H1 (cell line): ENCODE measurements around the gene MIEN1.

Experiments
- CREB1 ChIP-seq: IDR thresholded peaks from 2 replicates; pipeline ENCODE4 v1.6.1; 2012; ENCODE audit warnings: inconsistent platforms
- EP300 ChIP-seq, 2 experiments: IDR thresholded peaks; 1 replicate in 1 of 2; 2 replicates in 1 of 2; pipeline ENCODE4 v1.6.1; 2011 to 2012; ENCODE audit warnings: low read depth in 2 of 2, low read length in 2 of 2, mild to moderate bottlenecking in 2 of 2, borderline replicate concordance in 1 of 2, inconsistent platforms in 1 of 2, moderate library complexity in 1 of 2
- NRF1 ChIP-seq: IDR thresholded peaks from 2 replicates; pipeline ENCODE4 v1.6.1; 2011; ENCODE audit warnings: mild to moderate bottlenecking, low read depth, low read length, improper control_type of control experiment
- POLR2A ChIP-seq, 2 experiments: IDR thresholded peaks; 1 replicate in 1 of 2; 2 replicates in 1 of 2; pipeline ENCODE4 v1.6.1; 2011; ENCODE audit warnings: low read depth in 2 of 2, low read length in 2 of 2, mild to moderate bottlenecking in 2 of 2; ENCODE audit errors: control extremely low read depth in 1 of 2
- POLR2AphosphoS5 ChIP-seq: IDR thresholded peaks from 2 replicates; pipeline ENCODE4 v1.6.1; 2011; ENCODE audit warnings: low read depth, low read length
- RNF2 ChIP-seq: fragments of 200-900, 300-1000 bp; sonication (generic); IDR thresholded peaks from 2 replicates; pipeline ENCODE4 v1.7.1; 2016; ENCODE audit warnings: borderline replicate concordance, low read depth, mild to moderate bottlenecking, antibody characterized with exemption, low read length; ENCODE audit not compliant: poor library complexity, severe bottlenecking; ENCODE audit errors: missing control alignments
- SUZ12 ChIP-seq: fragments of 200-600 bp; sonication (generic); IDR thresholded peaks from 2 replicates; pipeline ENCODE4 v1.6.1; 2012; ENCODE audit warnings: mild to moderate bottlenecking, inconsistent platforms, low read length, moderate library complexity, mixed read lengths
- TAF1 ChIP-seq: IDR thresholded peaks from 2 replicates; pipeline ENCODE4 v1.6.1; 2011; ENCODE audit warnings: mild to moderate bottlenecking, low read depth, low read length
- YY1 ChIP-seq: IDR thresholded peaks from 2 replicates; pipeline ENCODE4 v1.6.1; 2011; ENCODE audit warnings: low read depth, mild to moderate bottlenecking, low read length
- TF ChIP-seq, protein P1 (sequence below): IDR thresholded peaks from 2 replicates; pipeline ENCODE4 v1.6.1; 2012; ENCODE audit warnings: low read length, inconsistent platforms
- TF ChIP-seq, protein P2 (sequence below), 3 experiments: IDR thresholded peaks; 1 replicate in 2 of 3; 2 replicates in 1 of 3; pipeline versions ENCODE4 v1.5.1 to v1.6.1; 2011; ENCODE audit warnings: low read length in 3 of 3, mild to moderate bottlenecking in 3 of 3, inconsistent platforms in 2 of 3, low read depth in 1 of 3, moderate library complexity in 1 of 3; ENCODE audit not compliant: insufficient read depth in 1 of 3; ENCODE audit errors: control extremely low read depth in 1 of 3
- TF ChIP-seq, protein P3 (sequence below): IDR thresholded peaks from 2 replicates; pipeline ENCODE4 v1.6.1; 2011; ENCODE audit warnings: low read length, improper control_type of control experiment

DNA sequence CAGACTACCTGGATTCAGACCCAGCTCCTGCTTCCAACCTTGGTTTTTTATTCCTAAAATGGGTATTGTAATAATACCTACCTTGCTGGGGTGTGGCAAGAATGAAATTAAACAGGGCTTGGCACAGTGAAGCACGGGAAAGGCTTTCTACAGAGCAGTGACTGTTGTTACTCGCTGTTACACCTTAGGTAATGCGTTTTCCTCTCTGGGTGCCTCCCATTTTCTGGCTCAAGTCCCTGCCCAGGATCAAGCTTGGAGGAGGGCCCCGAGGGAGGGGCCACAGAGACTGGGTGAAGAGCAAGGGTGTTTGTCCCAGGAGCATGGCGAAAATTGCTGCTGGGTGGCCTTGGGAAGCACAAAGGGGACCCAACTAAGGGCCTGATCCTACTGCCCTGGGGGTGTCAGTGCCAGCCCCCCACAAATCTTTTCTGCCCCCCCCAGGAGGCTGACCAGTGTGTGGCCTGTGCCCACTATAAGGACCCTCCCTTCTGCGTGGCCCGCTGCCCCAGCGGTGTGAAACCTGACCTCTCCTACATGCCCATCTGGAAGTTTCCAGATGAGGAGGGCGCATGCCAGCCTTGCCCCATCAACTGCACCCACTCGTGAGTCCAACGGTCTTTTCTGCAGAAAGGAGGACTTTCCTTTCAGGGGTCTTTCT, 13.3 kb downstream of the MIEN1 start:
- TF ChIP-seq SUZ12 (no peak), POLR2AphosphoS5 (no peak), NRF1 (no peak), POLR2A (IDR thresholded peaks at IDR 0.05; ENCODE audit: control extremely low read depth in 1 of 2, low read depth in 2 of 2, low read length in 2 of 2) (no peak; a peak in 1 of 3 replicates), TAF1 (no peak), CREB1 (no peak), RNF2 (no peak), YY1 (no peak), EP300 (IDR thresholded peaks at IDR 0.05; ENCODE audit: borderline replicate concordance in 1 of 2, low read depth in 2 of 2, low read length in 2 of 2) (no peak)
- TF ChIP-seq, protein P1, sequence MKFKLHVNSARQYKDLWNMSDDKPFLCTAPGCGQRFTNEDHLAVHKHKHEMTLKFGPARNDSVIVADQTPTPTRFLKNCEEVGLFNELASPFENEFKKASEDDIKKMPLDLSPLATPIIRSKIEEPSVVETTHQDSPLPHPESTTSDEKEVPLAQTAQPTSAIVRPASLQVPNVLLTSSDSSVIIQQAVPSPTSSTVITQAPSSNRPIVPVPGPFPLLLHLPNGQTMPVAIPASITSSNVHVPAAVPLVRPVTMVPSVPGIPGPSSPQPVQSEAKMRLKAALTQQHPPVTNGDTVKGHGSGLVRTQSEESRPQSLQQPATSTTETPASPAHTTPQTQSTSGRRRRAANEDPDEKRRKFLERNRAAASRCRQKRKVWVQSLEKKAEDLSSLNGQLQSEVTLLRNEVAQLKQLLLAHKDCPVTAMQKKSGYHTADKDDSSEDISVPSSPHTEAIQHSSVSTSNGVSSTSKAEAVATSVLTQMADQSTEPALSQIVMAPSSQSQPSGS, result no peak
- TF ChIP-seq, protein P2, sequence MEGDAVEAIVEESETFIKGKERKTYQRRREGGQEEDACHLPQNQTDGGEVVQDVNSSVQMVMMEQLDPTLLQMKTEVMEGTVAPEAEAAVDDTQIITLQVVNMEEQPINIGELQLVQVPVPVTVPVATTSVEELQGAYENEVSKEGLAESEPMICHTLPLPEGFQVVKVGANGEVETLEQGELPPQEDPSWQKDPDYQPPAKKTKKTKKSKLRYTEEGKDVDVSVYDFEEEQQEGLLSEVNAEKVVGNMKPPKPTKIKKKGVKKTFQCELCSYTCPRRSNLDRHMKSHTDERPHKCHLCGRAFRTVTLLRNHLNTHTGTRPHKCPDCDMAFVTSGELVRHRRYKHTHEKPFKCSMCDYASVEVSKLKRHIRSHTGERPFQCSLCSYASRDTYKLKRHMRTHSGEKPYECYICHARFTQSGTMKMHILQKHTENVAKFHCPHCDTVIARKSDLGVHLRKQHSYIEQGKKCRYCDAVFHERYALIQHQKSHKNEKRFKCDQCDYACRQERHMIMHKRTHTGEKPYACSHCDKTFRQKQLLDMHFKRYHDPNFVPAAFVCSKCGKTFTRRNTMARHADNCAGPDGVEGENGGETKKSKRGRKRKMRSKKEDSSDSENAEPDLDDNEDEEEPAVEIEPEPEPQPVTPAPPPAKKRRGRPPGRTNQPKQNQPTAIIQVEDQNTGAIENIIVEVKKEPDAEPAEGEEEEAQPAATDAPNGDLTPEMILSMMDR (IDR thresholded peaks at IDR 0.05; ENCODE audit: control extremely low read depth in 1 of 3, insufficient read depth in 1 of 3, low read depth in 1 of 3, low read length in 3 of 3), result no peak
- TF ChIP-seq, protein P3, sequence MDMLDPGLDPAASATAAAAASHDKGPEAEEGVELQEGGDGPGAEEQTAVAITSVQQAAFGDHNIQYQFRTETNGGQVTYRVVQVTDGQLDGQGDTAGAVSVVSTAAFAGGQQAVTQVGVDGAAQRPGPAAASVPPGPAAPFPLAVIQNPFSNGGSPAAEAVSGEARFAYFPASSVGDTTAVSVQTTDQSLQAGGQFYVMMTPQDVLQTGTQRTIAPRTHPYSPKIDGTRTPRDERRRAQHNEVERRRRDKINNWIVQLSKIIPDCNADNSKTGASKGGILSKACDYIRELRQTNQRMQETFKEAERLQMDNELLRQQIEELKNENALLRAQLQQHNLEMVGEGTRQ, result no peak
